Measurements from ENCODE around the gene SLC9A7. TPM values are rescaled to one million over a fixed set of nuclear protein-coding genes. Genes with fewer than 3 reads are reported as not detected.

SLC9A7 gene
- total RNA-seq, 1 experiment from 2014 or later, result not detected

GRCh38 chrX:46643636-46644035 lies 115.3 kb downstream of the SLC9A7 start:
- no peaks in the 10 kb centered on the region for H3K4me1 ChIP-seq (ENCODE audit: low read length)
- DNase-seq, result no peak
- H3K4me3 ChIP-seq (ENCODE audit: low read length), result no peak overlapping the region
- H3K9me3 ChIP-seq (ENCODE audit: low read length), result no peaks in the 10 kb centered on the region
- H3K9me2 ChIP-seq (replicated peaks; ENCODE audit: insufficient read depth, low read length), result no peaks in the 10 kb centered on the region
- no peaks in the 10 kb centered on the region for H3K79me2 ChIP-seq (ENCODE audit: low read length)
- no peak overlapping the region for H3K27ac ChIP-seq (ENCODE audit: low read length)
- no peaks in the 10 kb centered on the region for H3K27me3 ChIP-seq (ENCODE audit: low read length)
- H3K9ac ChIP-seq (ENCODE audit: low read length), result no peak overlapping the region
- no peaks in the 10 kb centered on the region for H4K20me1 ChIP-seq (ENCODE audit: insufficient read depth, low read depth, low read length)
- H3K4me2 ChIP-seq (ENCODE audit: low read depth, low read length, poor library complexity, severe bottlenecking), result no peak overlapping the region
- H2AFZ ChIP-seq (ENCODE audit: low read length), result no peak overlapping the region
- no peaks in the 10 kb centered on the region for H3K36me3 ChIP-seq (ENCODE audit: insufficient read depth, low read length)

- Histone ChIP-seq H2AFZ (ENCODE audit: low read length) (no peak overlapping the region), H3K27me3 (ENCODE audit: low read length) (no peaks in the 10 kb centered on the region), H3K4me1 (ENCODE audit: low read length) (no peaks in the 10 kb centered on the region), H3K4me3 (ENCODE audit: low read length) (no peak overlapping the region), H3K36me3 (ENCODE audit: insufficient read depth, low read length) (no peaks in the 10 kb centered on the region), H4K20me1 (ENCODE audit: insufficient read depth, low read depth, low read length) (no peaks in the 10 kb centered on the region), H3K27ac (ENCODE audit: low read length) (no peak overlapping the region), H3K79me2 (ENCODE audit: low read length) (no peaks in the 10 kb centered on the region), H3K4me2 (ENCODE audit: low read depth, low read length, poor library complexity, severe bottlenecking) (no peak overlapping the region), H3K9ac (ENCODE audit: low read length) (no peak overlapping the region), H3K9me2 (replicated peaks; ENCODE audit: insufficient read depth, low read length) (no peaks in the 10 kb centered on the region), H3K9me3 (ENCODE audit: low read length) (no peaks in the 10 kb centered on the region)
- DNase-seq, result peak; percentile 73
Measured at GRCh38 chrX:46642145-46642544, 116.8 kb downstream of the SLC9A7 start.

GRCh38 chrX:46637938-46638337 lies 121.0 kb downstream of the SLC9A7 start:
- Histone ChIP-seq H3K4me1 (ENCODE audit: low read length) (no peaks in the 10 kb centered on the region), H4K20me1 (ENCODE audit: insufficient read depth, low read depth, low read length) (no peaks in the 10 kb centered on the region), H3K4me2 (ENCODE audit: low read depth, low read length, poor library complexity, severe bottlenecking) (no peak overlapping the region), H3K27me3 (ENCODE audit: low read length) (no peaks in the 10 kb centered on the region), H2AFZ (ENCODE audit: low read length) (no peak overlapping the region), H3K79me2 (ENCODE audit: low read length) (no peaks in the 10 kb centered on the region), H3K27ac (ENCODE audit: low read length) (no peak overlapping the region), H3K9me2 (replicated peaks; ENCODE audit: insufficient read depth, low read length) (no peaks in the 10 kb centered on the region), H3K9ac (ENCODE audit: low read length) (no peak overlapping the region), H3K9me3 (ENCODE audit: low read length) (no peaks in the 10 kb centered on the region), H3K4me3 (ENCODE audit: low read length) (no peak overlapping the region), H3K36me3 (ENCODE audit: insufficient read depth, low read length) (no peaks in the 10 kb centered on the region)
- no peak for DNase-seq

- H3K4me3 ChIP-seq (ENCODE audit: low read length), result no peak overlapping the region
- H3K9me3 ChIP-seq (ENCODE audit: low read length), result no peaks in the 10 kb centered on the region
- H3K9ac ChIP-seq (ENCODE audit: low read length), result no peak overlapping the region
- H3K4me2 ChIP-seq (ENCODE audit: low read depth, low read length, poor library complexity, severe bottlenecking), result no peak overlapping the region
- H3K79me2 ChIP-seq (ENCODE audit: low read length), result no peaks in the 10 kb centered on the region
- no peaks in the 10 kb centered on the region for H4K20me1 ChIP-seq (ENCODE audit: insufficient read depth, low read depth, low read length)
- H3K9me2 ChIP-seq (replicated peaks; ENCODE audit: insufficient read depth, low read length), result no peaks in the 10 kb centered on the region
- DNase-seq, result no peak
- no peaks in the 10 kb centered on the region for H3K36me3 ChIP-seq (ENCODE audit: insufficient read depth, low read length)
- no peaks in the 10 kb centered on the region for H3K4me1 ChIP-seq (ENCODE audit: low read length)
- H3K27ac ChIP-seq (ENCODE audit: low read length), result no peak overlapping the region
- H2AFZ ChIP-seq (ENCODE audit: low read length), result no peak overlapping the region
- H3K27me3 ChIP-seq (ENCODE audit: low read length), result no peaks in the 10 kb centered on the region
Measured at GRCh38 chrX:46636223-46636622, 122.7 kb downstream of the SLC9A7 start.

- Histone ChIP-seq H3K27ac (ENCODE audit: low read length) (no peak overlapping the region), H4K20me1 (ENCODE audit: insufficient read depth, low read depth, low read length) (no peaks in the 10 kb centered on the region), H3K9me2 (replicated peaks; ENCODE audit: insufficient read depth, low read length) (no peaks in the 10 kb centered on the region)
Measured at GRCh38 chrX:46635186-46635585, 123.7 kb downstream of the SLC9A7 start.

GRCh38 chrX:46634577-46634976 lies 124.3 kb downstream of the SLC9A7 start:
- Histone ChIP-seq H3K27ac (ENCODE audit: low read length) (no peak overlapping the region), H3K4me3 (ENCODE audit: low read length) (no peak overlapping the region), H3K9me2 (replicated peaks; ENCODE audit: insufficient read depth, low read length) (no peaks in the 10 kb centered on the region), H3K4me2 (ENCODE audit: low read depth, low read length, poor library complexity, severe bottlenecking) (no peak overlapping the region), H4K20me1 (ENCODE audit: insufficient read depth, low read depth, low read length) (no peaks in the 10 kb centered on the region), H2AFZ (ENCODE audit: low read length) (no peak overlapping the region), H3K4me1 (ENCODE audit: low read length) (no peaks in the 10 kb centered on the region), H3K9me3 (ENCODE audit: low read length) (no peaks in the 10 kb centered on the region), H3K36me3 (ENCODE audit: insufficient read depth, low read length) (no peaks in the 10 kb centered on the region), H3K27me3 (ENCODE audit: low read length) (no peaks in the 10 kb centered on the region), H3K9ac (ENCODE audit: low read length) (no peak overlapping the region), H3K79me2 (ENCODE audit: low read length) (no peaks in the 10 kb centered on the region)
- no peak for DNase-seq

More at GRCh38 chrX:46635186-46635585, 123.7 kb downstream of the SLC9A7 start:
- DNase-seq, result no peak
- no peak overlapping the region for H3K9ac ChIP-seq (ENCODE audit: low read length)
- H3K9me3 ChIP-seq (ENCODE audit: low read length), result no peaks in the 10 kb centered on the region
- no peaks in the 10 kb centered on the region for H3K27me3 ChIP-seq (ENCODE audit: low read length)
- H3K4me3 ChIP-seq (ENCODE audit: low read length), result no peak overlapping the region
- no peaks in the 10 kb centered on the region for H3K4me1 ChIP-seq (ENCODE audit: low read length)
- no peaks in the 10 kb centered on the region for H3K79me2 ChIP-seq (ENCODE audit: low read length)
- no peak overlapping the region for H2AFZ ChIP-seq (ENCODE audit: low read length)
- no peaks in the 10 kb centered on the region for H3K36me3 ChIP-seq (ENCODE audit: insufficient read depth, low read length)
- no peak overlapping the region for H3K4me2 ChIP-seq (ENCODE audit: low read depth, low read length, poor library complexity, severe bottlenecking)

GRCh38 chrX:46630141-46630540 lies 128.8 kb downstream of the SLC9A7 start:
- no peaks in the 10 kb centered on the region for H3K79me2 ChIP-seq (ENCODE audit: low read length)
- no peaks in the 10 kb centered on the region for H3K4me1 ChIP-seq (ENCODE audit: low read length)
- no peak overlapping the region for H3K27ac ChIP-seq (ENCODE audit: low read length)
- no peak overlapping the region for H2AFZ ChIP-seq (ENCODE audit: low read length)
- no peak overlapping the region for H3K4me3 ChIP-seq (ENCODE audit: low read length)
- H3K9me2 ChIP-seq (replicated peaks; ENCODE audit: insufficient read depth, low read length), result no peaks in the 10 kb centered on the region
- H3K27me3 ChIP-seq (ENCODE audit: low read length), result no peaks in the 10 kb centered on the region
- H3K9me3 ChIP-seq (ENCODE audit: low read length), result no peaks in the 10 kb centered on the region
- no peaks in the 10 kb centered on the region for H3K36me3 ChIP-seq (ENCODE audit: insufficient read depth, low read length)
- H4K20me1 ChIP-seq (ENCODE audit: insufficient read depth, low read depth, low read length), result no peaks in the 10 kb centered on the region
- DNase-seq, result no peak
- H3K9ac ChIP-seq (ENCODE audit: low read length), result no peak overlapping the region
- H3K4me2 ChIP-seq (ENCODE audit: low read depth, low read length, poor library complexity, severe bottlenecking), result no peak overlapping the region

GRCh38 chrX:46628460-46629371 lies 130.2 kb downstream of the SLC9A7 start:
- Histone ChIP-seq H3K9ac (ENCODE audit: low read length) (no peak overlapping the region), H3K36me3 (ENCODE audit: insufficient read depth, low read length) (no peaks in the 10 kb centered on the region), H3K4me1 (ENCODE audit: low read length) (no peaks in the 10 kb centered on the region), H3K27ac (ENCODE audit: low read length) (no peak overlapping the region), H3K9me2 (replicated peaks; ENCODE audit: insufficient read depth, low read length) (no peaks in the 10 kb centered on the region), H3K4me2 (ENCODE audit: low read depth, low read length, poor library complexity, severe bottlenecking) (no peak overlapping the region), H3K9me3 (ENCODE audit: low read length) (no peaks in the 10 kb centered on the region), H3K27me3 (ENCODE audit: low read length) (no peaks in the 10 kb centered on the region), H3K4me3 (ENCODE audit: low read length) (no peak overlapping the region), H2AFZ (ENCODE audit: low read length) (no peak overlapping the region), H3K79me2 (ENCODE audit: low read length) (no peaks in the 10 kb centered on the region), H4K20me1 (ENCODE audit: insufficient read depth, low read depth, low read length) (no peaks in the 10 kb centered on the region)
- no peak for DNase-seq

All from Karpas-422 (cell line).